Urinary bladder (tissue), 4 donors: ENCODE data around the gene MPRIP. TPM values are rescaled to one million over a fixed set of nuclear protein-coding genes. Genes with fewer than 3 reads are reported as not detected.

ENCODE experiments used
- DNase-seq: peaks from one replicate; pipeline ENCODE4 v3.0.0-alpha.2; 2015; ENCODE audit errors: extremely low spot score
- H3K27ac ChIP-seq: one replicate; pipeline ENCODE4 v1.5.1; 2013; ENCODE audit warnings: low read depth, mild to moderate bottlenecking, moderate library complexity
- H3K36me3 ChIP-seq: one replicate; pipeline ENCODE4 v1.6.1; 2013; ENCODE audit warnings: mild to moderate bottlenecking, moderate library complexity; ENCODE audit not compliant: insufficient read depth
- H3K4me1 ChIP-seq: one replicate; pipeline ENCODE4 v1.6.1; 2013; ENCODE audit warnings: mild to moderate bottlenecking, moderate library complexity; ENCODE audit not compliant: insufficient read depth
- H3K4me3 ChIP-seq: one replicate; pipeline ENCODE4 v1.5.1; 2013; ENCODE audit warnings: low read depth, low read length
- WGBS: extraction: QIAGEN DNeasy Blood & Tissue Kit; methylation state at CpG from one replicate; pipeline ENCODE4 v1.1.7; 2013; 5-methylcytosine and 5-hydroxymethylcytosine counted together
- polyA plus RNA-seq: library from polyadenylated mRNA; stranded (reverse); fragments of 200-250 nt; gene quantifications from one replicate; pipeline ENCODE4 v1.2.3, GENCODE V29; 2013
- total RNA-seq: library from RNA; depleted of rRNA; stranded (reverse); fragments of >200 nt; gene quantifications from one replicate; pipeline ENCODE4 v1.2.3, GENCODE V29; 2014
- donor health status: healthy with polysubstance abuse.
- donor health status: healthy.

MPRIP gene
- total and polyA plus RNA-seq, 2 donors, result 91.4 to 158 TPM

DNA sequence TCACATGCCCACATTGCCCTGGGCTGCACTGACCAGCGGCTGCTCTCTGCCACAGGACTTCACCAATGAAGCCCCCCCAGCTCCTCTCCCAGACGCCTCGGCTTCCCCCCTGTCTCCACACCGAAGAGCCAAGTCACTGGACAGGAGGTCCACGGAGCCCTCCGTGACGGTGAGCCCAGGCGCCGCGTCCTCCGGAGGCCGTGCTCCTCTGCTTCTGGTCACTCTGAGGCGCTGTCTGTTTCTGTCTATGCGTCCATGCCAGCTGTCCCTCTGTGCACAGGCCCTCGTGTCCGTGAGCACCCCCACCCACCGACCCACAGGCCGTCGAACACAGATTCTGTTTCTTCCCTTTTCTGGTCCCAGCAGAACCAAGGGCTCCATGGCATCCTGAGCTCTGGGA is 101.2 kb downstream of the MPRIP start:
- Histone ChIP-seq H3K4me1 (no peaks in the 10 kb centered on the region), H3K4me3 (no peak overlapping the region), H3K27ac (no peak overlapping the region), H3K36me3 (peaks cover 6% of the 10 kb centered on the region)
- no peak for DNase-seq
- 93% methylated on average over 19 of the region's 19 CpGs for WGBS

DNA sequence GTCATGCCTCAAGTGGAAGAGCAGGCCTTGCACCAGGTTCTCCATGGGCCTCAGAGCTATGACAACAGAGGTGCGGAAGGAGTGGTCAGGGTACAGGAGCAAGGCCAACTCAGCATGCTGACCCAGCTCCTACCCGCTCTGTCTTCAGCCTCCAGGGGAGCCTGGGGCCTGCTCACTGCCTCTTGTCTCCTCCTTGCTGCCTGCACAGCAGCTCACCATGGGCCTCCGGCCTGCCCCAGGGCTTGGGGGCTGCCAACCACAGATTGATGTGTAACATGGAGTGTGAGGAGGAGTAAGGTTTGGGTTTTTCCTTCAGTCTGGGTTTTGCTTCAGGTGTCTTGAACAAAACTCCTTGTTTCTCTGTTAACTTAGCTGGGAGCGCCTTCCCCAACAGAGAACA is 101.8 kb downstream of the MPRIP start:
- DNase-seq, result no peak
- H3K4me3 ChIP-seq, result no peak overlapping the region
- H3K27ac ChIP-seq, result no peak overlapping the region
- H3K4me1 ChIP-seq, result no peaks in the 10 kb centered on the region
- WGBS, result 92% methylated on average over 4 of the region's 4 CpGs
- peaks cover 6% of the 10 kb centered on the region for H3K36me3 ChIP-seq

DNA sequence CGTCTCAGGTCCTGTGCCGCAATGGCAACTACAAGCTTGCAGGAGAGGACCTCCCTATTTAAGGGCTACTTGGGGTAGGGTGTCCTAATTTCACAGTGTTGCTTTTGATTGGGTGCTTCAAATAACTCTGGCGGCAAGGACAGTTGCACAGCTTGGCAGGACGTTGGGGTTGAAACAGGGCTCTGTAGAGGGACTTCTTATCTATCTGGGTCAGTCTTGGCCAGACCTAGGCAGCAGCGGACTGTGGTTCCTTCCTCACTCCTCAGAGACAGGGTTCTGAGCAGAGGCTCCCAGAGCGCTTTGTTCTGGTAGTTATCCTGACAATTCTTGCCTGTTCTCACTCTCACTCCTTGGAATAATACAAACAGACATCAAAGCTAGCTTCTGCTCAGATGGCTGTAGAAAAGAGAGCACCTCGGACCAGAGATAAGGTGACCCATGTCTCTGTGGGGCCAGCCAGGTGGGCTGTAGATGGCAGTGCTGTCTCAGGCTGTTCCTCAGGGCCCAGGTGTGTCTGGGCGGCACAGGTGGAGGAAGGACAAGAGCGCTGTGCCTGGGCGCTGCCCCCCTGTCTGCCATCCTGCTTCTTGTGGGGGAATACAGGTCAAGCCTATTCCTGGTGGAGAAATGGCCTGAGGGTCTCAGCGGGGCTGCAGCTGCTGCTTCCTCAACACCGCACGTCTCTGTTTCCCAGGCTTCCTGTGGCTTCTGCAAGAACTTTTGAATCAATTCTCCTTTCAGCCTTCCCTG is 102.8 kb downstream of the MPRIP start:
- 80% methylated on average over 13 of the region's 13 CpGs for WGBS
- no peak overlapping the region for H3K27ac ChIP-seq
- H3K36me3 ChIP-seq, result no peaks in the 10 kb centered on the region
- no peak for DNase-seq
- no peaks in the 10 kb centered on the region for H3K4me1 ChIP-seq
- no peak overlapping the region for H3K4me3 ChIP-seq

DNA sequence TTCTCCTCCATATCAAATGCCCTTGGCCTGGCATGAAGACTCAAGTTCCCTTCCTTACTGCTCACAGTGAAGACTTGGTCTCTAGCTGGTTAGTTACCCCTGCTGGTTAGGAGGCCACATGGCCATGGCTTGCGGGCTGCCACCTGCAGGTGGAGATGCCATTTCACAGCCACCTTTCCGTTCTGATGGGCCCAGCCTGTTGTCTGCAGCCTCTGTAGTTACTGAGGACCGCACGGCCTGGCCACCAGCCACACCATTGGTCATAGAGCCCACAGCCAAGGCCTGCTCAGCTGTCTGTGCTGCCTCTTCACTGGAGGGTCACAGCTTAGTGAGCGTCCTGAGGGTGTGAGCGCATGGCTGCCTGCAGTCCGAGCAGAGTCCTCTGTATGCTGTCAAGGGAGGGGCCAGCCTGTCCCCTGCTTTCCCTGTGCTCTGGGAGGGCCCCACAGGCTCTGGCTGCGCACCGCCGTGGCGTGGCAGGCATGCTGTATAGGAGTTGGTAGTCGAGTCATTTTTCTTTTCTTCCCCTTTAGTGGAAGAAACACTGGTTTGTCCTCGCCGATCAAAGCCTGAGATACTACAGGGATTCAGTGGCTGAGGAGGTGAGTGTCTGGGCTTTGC is 104.6 kb downstream of the MPRIP start:
- Histone ChIP-seq H3K4me1 (no peaks in the 10 kb centered on the region), H3K4me3 (no peak overlapping the region), H3K27ac (no peak overlapping the region), H3K36me3 (no peaks in the 10 kb centered on the region)
- WGBS, result 87% methylated on average over 14 of the region's 14 CpGs
- no peak for DNase-seq

DNA sequence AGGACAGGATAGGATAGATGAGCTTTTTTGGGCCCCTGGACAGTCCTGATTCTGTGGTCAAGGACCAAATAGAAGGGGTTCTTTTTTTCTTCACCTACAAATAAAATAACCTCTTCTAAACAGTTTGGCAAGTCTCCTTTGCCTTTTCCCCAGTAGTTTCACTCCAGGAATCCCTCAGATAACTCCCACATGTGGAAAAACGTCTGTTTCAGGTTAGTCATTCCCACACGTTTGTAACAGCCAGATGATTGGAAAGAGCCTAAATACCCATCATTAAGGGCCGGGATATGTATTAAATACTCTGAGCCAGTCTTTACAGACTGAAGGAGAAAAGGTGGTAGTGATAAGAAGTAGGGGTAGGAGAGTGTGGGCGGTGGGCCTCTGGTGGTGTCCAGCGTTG is 105.6 kb downstream of the MPRIP start:
- Histone ChIP-seq H3K4me1 (no peaks in the 10 kb centered on the region), H3K27ac (no peak overlapping the region), H3K4me3 (no peak overlapping the region), H3K36me3 (no peaks in the 10 kb centered on the region)
- no peak for DNase-seq
- 73% methylated on average over 5 of the region's 5 CpGs for WGBS

DNA sequence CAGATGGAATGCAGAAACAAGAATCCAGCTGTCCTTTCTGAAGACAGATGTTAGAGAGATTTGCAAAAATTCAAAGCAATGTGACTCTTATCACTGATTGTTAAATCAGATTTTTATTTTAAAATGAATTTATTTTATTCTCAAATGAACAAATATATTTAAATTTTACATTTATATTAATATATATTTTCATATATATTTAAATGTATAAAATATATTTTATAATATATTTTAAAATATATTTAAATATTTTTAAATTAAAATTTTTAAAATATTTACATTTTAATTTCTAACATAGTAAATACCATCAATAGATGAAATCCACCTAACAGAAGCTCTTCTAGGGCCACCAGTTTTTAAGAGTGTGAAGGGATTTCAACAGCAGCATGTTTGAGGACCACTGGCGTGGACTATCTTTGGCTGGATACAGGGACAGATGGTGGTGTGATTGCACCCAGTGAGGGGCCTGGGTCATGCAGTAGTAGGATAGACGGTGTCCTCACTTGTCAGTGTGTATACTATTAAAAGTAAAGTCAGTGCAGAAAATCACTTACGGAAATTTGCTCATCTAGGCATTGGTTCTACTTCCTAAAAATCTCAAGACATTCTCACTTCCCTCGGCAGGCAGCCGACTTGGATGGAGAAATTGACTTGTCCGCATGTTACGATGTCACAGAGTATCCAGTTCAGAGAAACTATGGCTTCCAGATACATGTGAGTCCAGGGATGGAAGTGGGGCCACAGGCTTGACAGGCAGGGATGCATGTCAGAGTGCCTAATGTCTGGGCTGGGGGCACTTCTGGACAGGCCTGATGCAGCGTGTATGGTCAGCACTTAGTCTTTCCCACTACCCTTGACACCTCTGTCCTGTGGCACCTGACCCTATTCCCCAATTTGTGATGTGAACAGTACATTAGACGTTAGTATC is 107.5 kb downstream of the MPRIP start:
- no peak overlapping the region for H3K4me3 ChIP-seq
- H3K27ac ChIP-seq, result no peak overlapping the region
- no peaks in the 10 kb centered on the region for H3K4me1 ChIP-seq
- 89% methylated on average over 9 of the region's 9 CpGs for WGBS
- no peaks in the 10 kb centered on the region for H3K36me3 ChIP-seq
- DNase-seq, result no peak

DNA sequence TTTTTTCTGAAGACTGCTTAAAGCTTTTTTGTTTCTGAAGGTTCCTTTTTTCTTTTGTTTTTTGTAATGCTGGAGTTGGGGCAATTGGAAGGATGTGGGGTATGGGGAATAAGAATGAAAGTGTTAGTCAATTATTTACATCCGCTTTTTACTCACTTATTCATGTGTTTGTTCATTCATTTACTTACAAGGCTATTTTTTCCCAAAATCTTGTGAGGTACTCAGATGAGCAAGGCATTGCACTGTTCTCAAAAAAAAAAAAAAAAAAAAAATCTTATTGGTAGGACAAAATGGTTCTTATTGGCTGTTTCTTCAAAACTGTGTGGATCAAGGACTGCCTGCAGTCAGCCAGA is 108.2 kb downstream of the MPRIP start:
- Histone ChIP-seq H3K36me3 (no peaks in the 10 kb centered on the region), H3K4me3 (no peak overlapping the region), H3K27ac (no peak overlapping the region), H3K4me1 (no peaks in the 10 kb centered on the region)
- DNase-seq, result no peak
- 98% methylated on average over 1 of the region's 1 CpG for WGBS

DNA sequence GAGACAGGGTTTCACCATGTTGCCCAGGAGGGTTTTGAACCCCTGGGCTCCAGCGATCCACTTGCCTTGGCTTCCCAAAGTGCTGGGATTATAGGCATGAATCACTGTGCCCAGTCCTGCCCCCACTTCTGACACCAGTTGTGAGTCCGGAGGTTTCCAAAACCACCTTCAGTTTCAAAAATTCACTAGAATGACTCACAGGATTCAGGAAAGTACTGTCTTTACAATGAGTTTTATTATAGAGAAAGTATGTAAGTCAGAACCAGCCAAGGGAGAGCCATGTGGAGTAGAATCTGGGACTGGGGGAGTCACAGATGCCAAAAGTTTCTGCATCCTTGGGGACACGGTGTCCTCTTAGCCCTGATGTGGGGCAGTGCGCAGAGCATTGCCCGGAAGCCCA is 108.8 kb downstream of the MPRIP start:
- no peaks in the 10 kb centered on the region for H3K4me1 ChIP-seq
- H3K27ac ChIP-seq, result no peak overlapping the region
- no peak overlapping the region for H3K4me3 ChIP-seq
- 89% methylated on average over 5 of the region's 5 CpGs for WGBS
- DNase-seq, result no peak
- peaks cover 2% of the 10 kb centered on the region for H3K36me3 ChIP-seq

DNA sequence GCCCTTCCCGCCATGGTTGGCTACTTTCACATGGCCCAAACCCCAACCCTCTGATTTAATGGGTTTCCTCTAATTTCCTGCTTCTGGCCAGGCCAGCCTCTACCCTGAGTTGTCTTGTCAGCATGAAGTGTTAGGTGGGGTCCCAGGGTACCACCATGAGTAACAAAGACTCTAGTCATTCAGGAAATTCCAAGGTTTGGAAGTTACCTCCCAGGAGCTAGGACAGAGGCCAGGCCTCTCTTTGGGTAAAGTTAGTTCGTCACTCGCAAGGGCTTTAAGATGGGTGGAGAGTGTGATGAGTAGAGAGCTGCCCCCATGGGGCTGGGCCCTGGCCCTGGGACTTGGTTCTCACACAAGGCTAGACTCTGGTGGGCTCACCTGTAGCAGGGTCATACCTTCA is 109.3 kb downstream of the MPRIP start:
- DNase-seq, result no peak
- H3K27ac ChIP-seq, result no peak overlapping the region
- H3K36me3 ChIP-seq, result peaks cover 2% of the 10 kb centered on the region
- WGBS, result 81% methylated on average over 3 of the region's 3 CpGs
- H3K4me3 ChIP-seq, result no peak overlapping the region
- H3K4me1 ChIP-seq, result no peaks in the 10 kb centered on the region

DNA sequence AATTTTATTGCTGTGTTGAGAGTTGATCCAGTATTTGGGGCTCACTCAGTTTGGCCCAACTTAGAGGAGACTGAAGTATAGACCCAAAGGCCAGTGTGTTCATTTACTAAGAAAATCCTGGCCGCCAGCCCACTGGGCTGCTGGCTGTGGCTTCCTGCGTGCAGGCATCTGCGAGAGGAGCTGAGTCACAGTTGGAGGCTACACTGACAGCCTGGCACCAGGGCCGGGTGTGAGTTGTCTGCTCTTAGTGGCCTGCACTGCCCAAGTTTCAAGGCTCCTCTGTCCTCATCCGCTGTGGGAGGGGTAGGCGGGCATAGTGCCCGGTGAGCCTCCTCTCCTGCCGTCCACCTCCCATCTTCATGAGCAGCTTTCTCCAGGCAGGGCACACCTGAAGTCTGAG is 109.7 kb downstream of the MPRIP start:
- peaks cover 2% of the 10 kb centered on the region for H3K36me3 ChIP-seq
- H3K4me1 ChIP-seq, result no peaks in the 10 kb centered on the region
- no peak for DNase-seq
- H3K27ac ChIP-seq, result no peak overlapping the region
- no peak overlapping the region for H3K4me3 ChIP-seq
- 43% methylated on average over 8 of the region's 8 CpGs for WGBS

DNA sequence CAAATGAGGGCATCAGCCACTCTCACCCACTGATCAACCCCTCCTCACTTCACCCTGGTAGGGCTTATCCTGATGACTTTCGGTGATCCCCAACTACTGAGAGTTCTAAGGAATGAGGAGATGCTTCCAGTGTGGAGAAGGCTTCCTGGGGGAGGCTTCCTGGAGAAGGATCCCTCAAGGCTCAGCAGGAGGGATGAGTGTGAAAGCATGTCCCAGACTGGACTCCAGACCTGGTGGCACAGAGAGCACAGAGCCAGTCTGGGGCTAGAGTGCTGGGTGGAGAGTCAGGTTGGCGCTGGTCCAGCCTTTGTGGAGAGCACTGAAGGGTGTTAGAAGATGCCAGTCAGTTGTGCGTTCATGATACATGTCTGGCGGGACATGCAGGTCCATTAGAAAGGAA is 110.1 kb downstream of the MPRIP start:
- Histone ChIP-seq H3K27ac (no peak overlapping the region), H3K4me1 (no peaks in the 10 kb centered on the region), H3K36me3 (peaks cover 2% of the 10 kb centered on the region), H3K4me3 (no peak overlapping the region)
- WGBS, result 86% methylated on average over 4 of the region's 4 CpGs
- DNase-seq, result no peak

DNA sequence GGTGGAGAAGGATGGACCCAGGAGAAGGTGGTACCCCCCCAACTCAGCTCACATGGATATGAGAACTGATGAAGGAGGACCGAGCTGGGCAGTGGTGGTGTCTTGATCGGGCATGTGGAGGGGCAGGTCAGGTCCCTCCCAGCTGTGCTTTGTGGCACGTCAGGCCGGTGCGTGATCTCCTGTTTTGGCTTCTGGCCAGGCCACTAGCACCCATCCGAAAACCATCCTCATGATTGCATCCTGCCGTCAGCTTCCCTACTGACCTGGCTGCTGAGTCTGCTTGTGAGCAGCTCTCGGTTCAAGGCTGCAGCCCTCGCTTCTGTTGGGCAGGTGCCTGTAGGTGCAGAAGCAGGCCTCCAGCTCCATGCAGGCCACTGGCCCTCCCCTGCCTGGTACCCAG is 110.8 kb downstream of the MPRIP start:
- H3K27ac ChIP-seq, result no peak overlapping the region
- H3K36me3 ChIP-seq, result peaks cover 2% of the 10 kb centered on the region
- no peaks in the 10 kb centered on the region for H3K4me1 ChIP-seq
- 79% methylated on average over 9 of the region's 9 CpGs for WGBS
- no peak overlapping the region for H3K4me3 ChIP-seq
- no peak for DNase-seq

DNA sequence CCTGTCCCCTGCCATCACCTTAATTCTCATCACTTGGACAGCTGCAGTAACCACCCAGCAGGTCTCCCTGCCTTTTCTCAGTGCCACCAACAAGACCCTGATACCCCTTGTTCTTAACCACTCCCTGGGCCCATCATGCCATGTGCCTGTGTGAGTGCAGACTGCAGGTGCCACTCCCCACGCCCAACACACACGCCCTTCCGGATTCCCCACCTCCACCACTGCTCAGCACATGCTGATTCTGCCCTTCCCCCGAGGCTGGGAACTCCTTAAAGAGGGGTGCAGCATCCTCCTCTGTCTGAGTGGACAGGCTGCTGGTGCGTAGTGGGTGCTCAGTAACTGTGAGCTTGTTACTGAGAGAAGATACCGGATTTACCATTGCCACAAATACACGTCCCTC is 111.5 kb downstream of the MPRIP start:
- DNase-seq, result no peak
- H3K4me3 ChIP-seq, result no peak overlapping the region
- WGBS, result 83% methylated on average over 7 of the region's 7 CpGs
- H3K4me1 ChIP-seq, result no peaks in the 10 kb centered on the region
- H3K27ac ChIP-seq, result no peak overlapping the region
- H3K36me3 ChIP-seq, result peaks cover 2% of the 10 kb centered on the region

DNA sequence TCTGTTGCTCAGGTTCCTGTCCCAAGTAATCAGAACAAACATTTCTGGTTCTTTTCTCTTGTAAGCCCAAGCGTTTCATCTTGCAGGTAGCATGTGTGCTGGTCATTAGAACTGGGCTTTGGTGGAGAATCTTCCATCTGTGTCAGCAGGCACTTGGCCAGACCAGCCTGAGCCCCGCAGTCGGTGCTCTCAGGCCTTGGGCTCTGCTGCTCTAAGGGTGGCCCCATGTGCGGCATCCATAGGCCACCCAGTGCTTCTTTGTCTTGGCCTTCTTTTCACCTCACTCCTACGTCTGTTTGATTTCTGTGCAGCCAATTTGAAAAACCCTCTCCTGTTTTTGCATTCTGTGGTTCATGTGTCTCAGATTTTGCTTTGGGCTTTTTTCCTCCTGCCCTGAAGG is 112.3 kb downstream of the MPRIP start:
- WGBS, result 85% methylated on average over 5 of the region's 5 CpGs
- Histone ChIP-seq H3K27ac (no peak overlapping the region), H3K4me3 (no peak overlapping the region), H3K36me3 (peaks cover 2% of the 10 kb centered on the region), H3K4me1 (no peaks in the 10 kb centered on the region)
- DNase-seq, result no peak
